ENCODE measurements around the gene DOK7.

Gene DOK7

DNA sequence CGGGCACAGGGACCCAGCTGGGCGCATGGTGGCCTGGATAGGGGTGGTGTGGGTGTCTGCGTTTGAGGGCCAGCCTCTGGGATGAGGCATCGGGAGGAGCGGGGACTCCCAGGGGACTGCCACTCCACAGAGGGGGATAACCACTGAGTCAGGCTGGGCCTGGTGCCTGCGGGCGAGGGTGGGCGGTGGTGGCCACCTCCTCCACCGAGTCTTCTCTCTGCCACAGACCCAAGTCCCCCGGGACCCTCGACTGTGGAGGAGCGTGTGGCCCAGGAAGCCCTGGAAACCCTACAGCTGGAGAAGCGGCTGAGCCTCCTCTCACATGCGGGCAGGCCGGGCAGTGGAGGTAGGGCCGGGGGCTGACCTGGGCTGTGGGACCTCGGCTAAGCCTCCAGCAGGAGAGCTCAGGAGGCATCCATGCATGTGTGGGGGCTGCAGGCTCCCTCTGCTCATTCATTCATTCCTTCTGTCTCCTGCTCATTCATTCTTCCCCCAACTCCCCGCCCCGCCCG lies 26.4 kb downstream of the DOK7 start:
- no peak for DNase-seq (ENCODE audit: low read depth)

DNA sequence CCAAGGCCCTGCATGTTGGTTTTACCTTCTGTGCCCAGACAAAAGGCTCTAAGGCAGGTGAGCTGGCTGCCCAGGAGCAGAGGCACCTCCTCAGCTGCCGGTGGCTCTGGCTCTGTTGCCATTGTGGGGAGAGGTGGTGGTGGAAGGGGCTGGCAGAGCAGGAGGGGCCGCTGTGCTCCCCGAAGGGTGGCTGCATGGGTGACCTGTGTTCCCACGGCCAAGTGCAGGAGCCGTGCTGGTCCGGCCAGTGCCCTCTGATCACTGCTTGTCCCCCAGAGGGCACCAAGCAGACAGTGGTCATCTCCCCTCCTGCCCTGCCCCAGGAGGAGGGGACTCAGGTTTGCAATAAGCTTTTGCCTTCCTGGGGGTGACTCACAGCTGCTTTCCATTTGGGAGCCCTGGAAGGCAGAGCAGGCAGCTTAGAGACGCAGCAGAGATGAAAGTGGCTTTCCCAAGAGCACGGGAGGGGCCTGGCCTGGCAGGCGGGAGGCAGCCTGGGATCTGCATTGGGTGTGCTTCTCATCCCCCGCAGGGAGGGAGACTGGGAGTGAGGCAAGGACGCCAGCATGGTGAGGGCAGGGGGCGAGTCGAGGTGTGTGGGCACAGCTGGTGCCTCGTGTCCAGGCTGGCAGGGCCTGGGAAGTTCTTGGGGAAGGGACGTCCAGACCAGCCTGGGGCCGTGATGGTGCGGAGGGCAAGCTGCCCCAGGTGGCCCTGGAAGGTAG lies 28.7 kb downstream of the DOK7 start:
- no peak for DNase-seq (ENCODE audit: low read depth)

DNA sequence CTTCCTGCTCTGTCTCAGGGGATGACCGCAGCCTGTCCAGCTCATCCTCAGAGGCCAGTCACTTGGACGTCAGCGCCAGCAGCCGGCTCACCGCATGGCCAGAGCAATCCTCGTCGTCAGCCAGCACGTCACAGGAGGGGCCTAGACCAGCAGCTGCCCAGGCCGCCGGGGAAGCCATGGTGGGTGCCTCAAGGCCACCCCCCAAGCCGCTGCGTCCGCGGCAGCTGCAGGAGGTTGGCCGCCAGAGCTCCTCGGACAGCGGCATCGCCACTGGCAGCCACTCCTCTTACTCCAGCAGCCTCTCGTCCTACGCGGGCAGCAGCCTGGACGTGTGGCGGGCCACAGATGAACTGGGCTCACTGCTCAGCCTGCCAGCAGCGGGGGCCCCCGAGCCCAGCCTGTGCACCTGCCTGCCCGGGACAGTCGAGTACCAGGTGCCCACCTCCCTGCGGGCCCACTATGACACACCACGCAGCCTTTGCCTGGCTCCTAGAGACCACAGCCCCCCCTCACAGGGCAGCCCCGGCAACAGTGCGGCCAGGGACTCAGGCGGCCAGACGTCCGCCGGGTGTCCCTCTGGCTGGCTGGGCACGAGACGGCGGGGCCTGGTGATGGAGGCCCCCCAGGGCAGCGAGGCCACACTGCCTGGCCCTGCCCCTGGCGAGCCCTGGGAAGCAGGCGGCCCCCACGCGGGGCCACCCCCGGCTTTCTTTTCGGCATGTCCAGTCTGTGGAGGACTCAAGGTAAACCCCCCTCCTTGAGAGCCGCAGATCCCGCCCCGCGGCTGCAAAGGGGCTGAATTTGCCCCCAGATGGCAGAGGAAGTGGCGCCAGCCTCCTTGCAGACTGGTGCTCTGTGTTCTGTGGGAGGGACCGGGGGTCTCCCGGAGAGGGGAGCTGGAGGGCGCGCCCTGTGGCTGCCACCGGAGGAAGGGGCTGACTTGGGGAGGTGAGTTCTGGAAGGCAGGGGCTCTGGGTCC lies 29.9 kb downstream of the DOK7 start:
- DNase-seq (ENCODE audit: low read depth) = no peak

DNA sequence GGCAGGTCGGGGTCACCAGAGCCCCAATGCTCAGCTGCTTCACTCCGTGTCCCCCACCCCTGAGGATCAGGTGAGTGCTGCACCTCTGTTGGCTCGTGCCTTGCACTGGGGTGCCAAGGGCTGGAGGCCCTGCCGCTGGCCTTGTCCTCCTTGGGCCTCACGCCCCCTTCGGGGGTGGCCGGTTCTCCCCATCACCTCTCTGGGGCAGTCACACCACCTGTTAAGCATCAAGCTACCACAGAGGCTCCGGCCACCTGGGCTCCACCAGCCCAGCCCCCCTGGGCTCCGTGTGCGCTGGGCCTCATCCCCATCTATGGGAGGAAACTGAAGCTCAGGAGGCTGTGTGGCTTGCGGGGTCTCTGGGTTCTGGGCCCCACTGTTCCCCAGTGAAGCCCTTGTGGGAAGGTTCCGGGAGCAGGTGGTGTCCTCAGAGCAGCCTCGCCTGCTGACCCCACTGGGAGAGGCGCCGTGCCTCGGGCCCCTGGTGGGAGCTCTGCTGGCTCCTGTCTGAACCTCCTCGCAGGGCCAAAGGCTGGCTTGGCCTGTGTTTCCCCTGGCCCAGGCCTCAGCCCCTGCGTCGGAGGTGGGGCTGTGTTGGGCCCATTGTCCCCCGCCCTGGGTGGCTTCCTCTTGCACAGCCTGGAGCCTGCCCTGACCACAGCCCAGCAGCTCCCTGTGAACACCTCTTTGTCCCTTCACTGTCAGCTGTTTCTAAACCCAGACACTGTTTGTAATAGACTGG lies 30.8 kb downstream of the DOK7 start:
- no peak for DNase-seq (ENCODE audit: low read depth)

DNA sequence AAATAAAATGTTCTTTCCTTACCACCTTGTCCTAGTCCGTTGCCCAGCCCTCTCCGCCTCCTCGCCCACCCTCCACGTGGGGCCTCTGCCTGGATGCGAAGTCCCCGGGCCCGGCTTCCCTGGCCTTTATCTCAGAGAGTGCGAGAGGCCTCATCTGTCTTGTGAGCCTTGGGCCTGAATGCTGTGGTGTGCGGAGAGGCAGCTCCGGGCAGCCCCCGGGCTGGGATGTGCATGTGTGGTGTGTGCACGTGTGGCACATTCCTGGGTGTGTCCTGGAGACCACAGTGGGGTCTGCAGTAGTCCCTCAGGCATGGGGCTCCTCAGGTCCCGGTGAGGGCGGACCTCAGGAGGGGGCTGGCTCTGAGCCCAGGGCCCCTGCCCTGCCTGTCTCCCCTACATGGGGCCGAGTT lies 31.4 kb downstream of the DOK7 start:
- no peak for DNase-seq (ENCODE audit: low read depth)

DNA sequence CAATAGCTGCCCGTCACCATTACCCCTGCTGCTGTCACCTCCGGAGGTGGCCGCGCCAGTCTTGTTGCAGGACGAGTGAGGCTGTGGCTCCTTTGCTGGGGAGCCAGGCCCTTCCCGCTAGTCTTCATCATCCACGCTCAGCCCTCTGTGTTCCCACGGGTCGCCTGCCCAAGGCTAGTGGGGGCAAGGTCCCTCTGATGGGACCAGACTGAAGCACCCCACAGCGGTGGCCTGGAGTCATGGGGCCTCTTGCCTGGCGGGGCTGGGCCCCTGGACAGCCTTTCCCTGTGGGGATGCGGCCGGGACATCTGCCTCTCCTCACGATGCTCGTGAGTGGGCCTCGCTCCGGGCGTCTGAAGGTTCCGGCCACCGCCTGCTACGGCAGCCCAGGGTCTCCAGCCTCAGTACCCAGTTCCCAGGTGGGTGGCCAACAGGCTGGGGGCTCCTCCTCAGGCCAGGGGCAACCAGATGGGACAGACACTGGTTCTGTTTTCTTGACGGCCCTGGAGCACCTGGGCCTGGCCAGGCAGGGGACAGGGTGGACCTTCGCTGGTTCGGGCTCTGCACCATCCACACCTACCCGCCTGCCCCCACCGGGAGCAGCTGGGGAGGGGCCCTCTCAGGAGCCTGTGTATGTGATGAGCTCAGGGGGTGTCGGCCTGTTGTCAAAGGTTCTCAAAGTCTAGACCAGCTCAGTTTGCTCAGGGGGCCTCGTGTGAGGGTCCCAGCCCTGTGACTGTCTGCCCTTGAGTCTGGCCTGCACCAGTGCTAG lies 32.3 kb downstream of the DOK7 start:
- DNase-seq (ENCODE audit: low read depth) = no peak

DNA sequence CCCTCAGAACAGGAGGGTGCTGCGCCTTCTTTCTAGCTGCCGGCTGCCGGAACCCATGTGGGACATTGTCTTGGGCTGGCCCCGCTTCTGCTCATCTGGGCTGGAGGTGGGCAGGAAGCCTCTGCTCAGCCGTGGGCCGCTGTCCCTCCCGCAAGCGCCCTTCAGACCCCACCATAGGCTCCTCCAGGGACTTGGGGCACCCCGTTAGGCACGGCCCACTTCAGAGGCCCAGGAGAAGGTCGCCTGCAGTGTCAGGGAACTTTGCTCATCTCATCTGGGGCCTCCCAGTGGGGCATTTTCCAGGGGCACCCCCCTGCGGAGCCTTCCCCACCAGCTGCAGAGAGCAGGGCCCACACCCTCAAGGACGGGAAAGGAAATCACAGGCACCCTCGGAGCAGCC lies 32.9 kb downstream of the DOK7 start:
- no peak for DNase-seq (ENCODE audit: low read depth)

DNA sequence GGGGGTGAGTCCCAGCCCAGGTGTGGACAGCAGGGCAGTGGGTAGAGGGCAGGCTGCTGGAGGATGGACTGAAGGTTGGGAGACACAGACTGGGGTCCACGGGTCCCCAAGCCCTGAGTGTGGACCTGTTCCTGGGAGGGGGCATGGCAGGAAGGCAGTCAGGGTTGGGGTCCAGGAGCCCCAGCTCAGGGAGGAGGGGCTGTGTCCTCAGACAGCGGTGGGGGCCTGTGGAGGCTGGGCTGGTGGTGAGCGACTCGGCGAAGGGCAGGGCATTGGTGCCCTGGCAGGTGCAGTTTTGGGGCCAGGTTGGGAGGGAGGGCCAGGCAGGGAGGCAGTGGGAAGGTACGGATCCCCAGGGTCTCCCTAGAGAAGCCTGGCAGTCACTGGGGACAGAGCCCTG lies 34.0 kb downstream of the DOK7 start:
- DNase-seq (ENCODE audit: low read depth) = no peak

DNA sequence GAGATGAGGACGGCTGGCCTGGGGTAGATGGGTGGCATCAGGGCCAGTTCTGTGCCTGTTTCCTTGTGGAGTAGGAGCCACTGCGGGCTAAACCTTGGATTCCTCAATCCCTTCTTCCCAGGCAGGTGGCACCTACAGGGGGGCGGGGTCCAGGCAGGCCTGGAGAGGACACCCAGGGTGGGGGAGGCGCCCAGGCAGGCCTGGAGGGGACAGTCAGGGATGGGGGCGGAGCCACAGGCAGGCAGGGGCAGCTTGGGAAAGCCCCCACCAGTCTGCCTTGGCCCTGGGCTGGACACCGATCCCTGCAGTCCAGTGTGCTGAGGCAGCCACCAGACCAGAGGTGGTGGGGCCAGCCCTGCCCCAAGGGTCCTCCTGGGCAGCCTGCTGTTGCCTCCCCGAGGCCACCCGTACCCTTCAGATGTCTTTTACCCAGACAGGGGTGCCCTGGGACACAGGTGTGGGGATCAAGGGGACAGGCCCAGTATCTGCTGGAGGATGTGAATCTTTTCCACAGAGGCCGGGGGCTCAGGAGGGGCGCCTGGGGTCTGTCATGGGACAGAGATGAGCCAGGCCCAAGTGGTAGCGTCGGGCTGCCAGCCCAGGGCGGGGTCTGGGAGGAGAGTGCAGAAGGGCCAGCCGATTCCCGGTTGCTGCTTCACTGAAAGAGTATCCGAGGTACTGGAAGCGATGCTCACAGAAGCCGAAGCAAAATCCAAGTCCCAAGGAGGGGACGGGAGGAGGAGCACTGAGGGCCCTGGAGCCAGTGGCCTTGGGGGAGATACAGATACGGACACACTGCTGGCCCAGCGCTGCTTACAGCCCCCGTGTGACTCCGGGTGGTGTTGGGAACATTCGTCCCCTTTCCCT lies 34.6 kb downstream of the DOK7 start:
- no peak for DNase-seq (ENCODE audit: low read depth)

DNA sequence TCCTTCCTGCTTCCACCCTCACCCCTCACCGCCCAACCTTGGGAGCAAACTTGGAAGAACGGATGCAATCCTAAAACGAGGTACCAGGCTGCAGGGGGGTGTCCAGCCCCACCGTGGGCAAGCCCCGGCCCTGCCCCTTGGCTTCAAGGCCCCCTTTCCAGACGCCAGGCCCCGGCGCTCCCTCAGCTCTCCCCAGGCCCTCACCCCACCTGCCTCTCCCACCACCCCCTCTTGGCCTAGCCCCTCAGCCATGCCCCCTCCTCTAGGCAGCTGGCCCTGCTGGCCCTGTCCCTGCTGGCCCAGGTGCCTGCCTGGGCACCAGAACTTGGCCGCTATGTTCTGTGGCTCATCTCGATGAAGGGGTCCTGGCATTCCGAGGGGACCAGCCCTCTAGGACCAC lies 35.3 kb downstream of the DOK7 start:
- DNase-seq (ENCODE audit: low read depth) = no peak

DNA sequence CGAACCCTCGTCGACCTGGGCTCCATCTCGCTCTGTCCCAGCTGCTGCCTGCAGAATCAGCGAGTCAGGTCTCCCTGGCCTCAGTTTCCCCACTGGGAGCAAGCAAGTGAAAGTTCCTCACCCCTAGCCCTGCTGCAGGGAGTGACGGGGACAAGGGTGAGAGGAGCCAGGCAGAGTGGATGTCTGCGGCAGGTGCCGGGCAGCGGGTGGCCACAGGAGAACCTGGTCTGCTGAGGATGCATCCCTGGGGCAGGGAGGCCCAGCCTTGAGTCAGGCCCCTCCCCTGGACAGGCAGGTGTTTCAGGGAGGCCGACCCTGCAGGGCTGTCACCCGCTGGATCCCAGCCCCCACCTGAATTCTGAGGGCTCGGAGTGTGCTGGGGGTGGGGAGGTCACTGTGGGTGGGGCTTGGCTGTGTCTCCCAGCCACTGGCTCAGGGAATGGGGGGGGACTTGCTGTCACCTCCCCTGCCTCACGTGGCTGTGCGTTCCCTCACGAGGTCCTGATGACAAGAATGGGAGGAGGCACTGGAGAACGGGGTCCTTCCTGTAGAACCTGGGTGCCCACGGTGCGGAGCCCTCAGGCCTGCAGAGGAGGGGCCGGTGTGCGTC lies 35.9 kb downstream of the DOK7 start:
- no peak for DNase-seq (ENCODE audit: low read depth)

DNA sequence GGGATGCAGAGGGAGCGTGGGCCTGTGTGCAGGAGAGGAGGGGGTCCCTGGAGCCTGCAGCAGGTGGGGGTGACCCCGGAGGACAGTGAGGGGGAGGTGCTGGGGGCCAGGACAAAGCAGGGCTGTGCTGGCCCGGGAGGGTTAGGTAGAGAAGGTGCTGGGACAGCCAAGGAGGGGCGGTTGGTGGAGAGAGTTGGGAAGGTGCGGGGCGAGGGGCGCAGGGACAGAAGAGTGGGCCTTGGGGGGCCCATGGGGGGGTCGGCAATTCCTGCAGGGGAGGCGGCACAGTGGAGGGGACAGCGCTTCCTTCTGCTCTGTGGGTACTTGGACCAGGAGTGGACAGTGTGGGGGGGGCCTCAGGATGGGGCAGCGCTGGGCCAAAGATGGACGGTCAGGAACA lies 36.6 kb downstream of the DOK7 start:
- no peak for DNase-seq (ENCODE audit: low read depth)

DNA sequence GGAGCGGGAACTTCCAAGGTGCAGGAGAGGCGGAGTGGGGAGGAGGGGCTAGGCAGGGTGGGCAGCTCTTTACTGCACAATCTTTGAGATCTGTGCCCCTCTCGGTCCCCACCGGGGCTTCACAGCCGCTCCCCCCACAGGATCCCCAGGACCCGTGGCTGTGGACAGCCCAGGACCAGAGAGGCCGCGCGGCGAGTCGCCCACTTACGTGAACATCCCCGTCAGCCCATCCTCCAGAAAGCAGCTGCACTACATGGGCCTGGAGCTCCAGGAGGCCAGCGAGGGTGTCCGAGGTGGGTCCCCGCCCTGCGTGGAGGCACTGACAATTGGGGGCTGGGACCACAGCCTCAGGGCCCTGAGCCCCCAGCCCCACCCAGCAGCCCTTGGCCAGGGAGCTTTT lies 37.0 kb downstream of the DOK7 start:
- no peak for DNase-seq (ENCODE audit: low read depth)

DNA sequence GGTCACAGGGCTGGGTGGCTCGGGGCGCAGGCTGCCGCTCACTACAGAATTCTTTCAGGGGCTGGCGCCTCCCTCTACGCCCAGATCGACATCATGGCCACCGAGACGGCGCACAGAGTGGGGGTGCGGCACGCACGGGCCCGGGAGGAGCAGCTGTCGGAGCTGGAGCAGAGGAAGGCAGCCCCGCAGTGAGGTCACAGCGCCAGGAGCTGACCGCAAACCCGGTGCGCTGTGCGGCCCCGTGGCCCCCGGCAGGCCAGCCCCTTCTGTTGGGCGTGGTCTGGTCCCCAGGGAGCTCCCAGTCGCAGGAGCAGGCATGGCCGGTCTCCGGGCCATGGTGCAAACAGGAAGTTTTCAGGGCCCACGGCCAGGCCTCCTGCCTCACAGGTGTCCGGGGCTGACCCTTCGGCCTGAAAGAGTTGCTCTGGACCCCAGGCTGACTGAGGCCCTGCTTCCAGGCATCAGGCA lies 37.6 kb downstream of the DOK7 start:
- no peak for DNase-seq (ENCODE audit: low read depth)

DNA sequence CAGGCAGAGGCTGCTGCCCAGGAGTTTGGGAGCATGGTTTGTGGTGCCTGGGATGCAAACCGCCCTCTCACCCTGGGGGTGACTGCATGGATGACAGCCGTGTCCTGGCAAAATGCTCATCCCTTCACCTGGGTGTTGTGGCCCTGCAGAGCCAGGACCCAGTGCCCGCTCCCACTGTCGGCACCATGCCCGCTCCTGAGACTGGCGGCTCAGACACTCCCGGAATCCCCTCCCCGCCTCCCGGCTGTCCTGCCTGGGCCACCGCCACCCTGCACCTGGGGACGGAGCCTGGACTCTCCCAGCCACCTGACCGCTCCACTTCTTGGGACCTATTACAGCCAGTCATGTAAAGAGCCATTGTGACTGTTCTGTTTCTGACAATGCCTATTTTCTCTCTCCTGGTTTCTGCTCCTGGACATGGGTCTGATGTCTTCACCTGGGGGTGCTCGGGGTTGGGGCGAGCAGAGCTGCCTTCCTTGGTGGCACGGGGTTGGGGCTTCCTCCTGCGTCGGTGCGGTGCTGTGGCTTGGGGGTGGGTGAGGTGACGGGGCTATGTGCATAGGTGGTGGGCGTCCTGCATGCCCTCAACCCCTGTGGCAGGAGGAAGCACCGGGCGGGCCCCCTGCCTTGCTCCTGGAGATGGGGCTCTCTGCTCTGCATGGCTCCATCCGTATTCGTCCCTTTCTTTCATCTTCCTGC lies 38.2 kb downstream of the DOK7 start:
- DNase-seq (ENCODE audit: low read depth) = no peak

DNA sequence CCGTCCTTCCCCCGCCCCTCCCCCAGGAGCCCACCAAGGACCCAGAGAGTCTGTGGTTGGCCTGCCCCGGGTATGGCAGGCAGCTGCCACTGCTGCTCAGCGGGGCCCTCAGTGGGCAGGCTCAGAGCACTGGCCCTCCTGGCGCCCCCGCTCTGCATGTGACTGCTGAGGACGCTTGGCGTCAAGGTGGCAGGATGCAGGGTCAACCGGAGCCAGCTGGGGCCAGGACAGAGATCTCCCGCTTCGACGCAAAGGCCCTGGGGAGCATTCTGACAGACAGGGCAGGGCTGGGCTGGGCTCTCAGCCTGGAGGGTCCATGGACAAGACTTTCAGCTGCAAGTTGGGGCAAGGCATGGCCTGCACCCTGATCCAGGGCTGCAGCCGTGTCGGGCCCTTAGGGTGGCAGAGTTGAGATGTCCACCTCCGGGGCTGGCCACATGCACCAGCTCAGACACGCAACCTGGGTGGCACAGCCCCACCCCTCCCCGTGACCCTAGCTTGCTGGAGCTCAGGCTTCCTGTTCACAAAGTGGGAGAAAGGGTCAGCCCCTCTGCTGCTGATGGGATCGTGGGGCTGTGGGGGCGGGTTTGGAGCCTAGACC lies 38.8 kb downstream of the DOK7 start:
- no peak for DNase-seq (ENCODE audit: low read depth)

DNA sequence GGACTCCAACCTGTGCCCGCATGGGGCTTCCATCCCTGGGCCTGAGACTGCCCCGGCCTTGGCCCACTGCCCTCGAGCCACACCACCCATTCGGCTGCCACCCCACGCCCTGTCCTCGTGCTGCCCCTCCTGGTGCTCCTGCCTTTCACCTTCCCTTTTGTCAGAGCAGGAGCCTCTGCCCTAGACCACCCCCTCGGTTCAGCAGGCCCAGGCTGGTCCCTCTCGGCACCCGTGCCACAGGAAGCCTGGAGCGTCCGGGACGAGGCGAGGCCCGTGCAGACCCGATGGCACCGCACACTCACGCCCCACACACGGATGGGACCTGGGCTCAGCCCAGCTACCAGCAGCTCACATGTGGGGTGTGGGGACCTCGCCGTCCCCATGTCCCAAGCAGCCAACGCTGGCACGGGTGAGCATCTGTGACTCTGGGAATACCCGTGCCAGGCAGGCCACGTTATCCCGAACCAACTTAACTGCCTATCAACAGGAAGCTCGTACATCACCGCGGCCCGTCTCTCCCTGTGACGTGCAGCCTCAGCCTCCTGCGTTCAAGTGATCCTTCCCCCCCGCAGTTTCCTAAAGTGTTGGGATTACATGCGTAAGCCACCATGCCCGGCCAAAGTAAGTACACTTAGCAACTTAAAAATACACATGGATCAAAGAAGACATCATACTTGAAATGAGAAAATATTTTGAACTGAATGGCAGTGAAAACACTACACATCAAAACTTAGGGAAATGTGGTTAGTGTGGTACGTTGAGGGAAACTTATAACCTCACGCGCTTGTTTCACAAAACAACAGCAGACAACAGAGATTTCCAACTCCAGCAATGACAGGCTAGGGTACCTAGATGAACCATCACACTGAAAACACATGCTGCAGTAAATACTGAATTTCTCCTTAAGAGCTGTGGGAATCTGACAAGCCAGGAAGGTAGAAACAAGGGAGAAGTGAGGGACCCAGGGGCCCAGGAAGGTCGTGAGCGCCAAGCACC lies 40.1 kb downstream of the DOK7 start:
- DNase-seq (ENCODE audit: low read depth) = no peak

DNA sequence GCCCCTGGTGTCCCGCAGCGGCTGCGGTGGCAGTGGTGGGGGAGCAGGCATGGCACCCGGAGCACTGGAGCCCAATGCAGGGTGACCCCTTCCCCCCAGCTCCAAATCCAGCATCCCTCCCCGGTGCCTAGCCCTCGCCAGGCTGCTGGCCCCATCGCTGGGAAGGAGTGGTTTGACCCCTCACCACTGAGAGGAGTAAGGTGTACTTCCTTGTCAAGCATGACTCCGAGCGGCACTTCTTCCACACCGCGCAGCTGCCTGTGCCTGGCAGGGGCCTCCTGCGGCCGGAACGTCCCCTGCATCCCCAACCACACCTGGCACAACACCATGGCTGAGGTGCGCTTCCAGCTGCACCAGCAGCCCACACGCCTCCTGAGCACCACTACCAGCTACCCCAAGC lies 42.1 kb downstream of the DOK7 start:
- no peak for DNase-seq (ENCODE audit: low read depth)

Data from activated T-helper 9 cell treated with anti-CD3 and anti-CD28 coated beads, Interleukin-2, amount 50 U/mL, for 16 hours (primary cell).